Right lobe of liver (tissue), 4 donors: ENCODE data around the gene ATP6V1D.

ENCODE experiments used
- POLR2A ChIP-seq: fragments of 450-650 bp; IDR thresholded peaks from one replicate; pipeline ENCODE4 v1.6.1; 2017; ENCODE audit warnings: antibody characterized with exemption, mild to moderate bottlenecking
- TF ChIP-seq, protein P1 (sequence below), 4 donors: fragments of 200-600 bp in 3 of 4; fragments of 450-650 bp in 1 of 4; IDR thresholded peaks; one replicate each; pipeline versions ENCODE4 v1.5.1 to v1.8.0; 2016 to 2022; ENCODE audit warnings: antibody characterized with exemption in 4 of 4, mild to moderate bottlenecking in 2 of 4
- donor health status: DM: no; HTN: no; CAD: no.
- donor health status: DM: no; HTN: no; CAD: no.
- donor health status: DM: no; HTN: yes; CAD: no.

DNA sequence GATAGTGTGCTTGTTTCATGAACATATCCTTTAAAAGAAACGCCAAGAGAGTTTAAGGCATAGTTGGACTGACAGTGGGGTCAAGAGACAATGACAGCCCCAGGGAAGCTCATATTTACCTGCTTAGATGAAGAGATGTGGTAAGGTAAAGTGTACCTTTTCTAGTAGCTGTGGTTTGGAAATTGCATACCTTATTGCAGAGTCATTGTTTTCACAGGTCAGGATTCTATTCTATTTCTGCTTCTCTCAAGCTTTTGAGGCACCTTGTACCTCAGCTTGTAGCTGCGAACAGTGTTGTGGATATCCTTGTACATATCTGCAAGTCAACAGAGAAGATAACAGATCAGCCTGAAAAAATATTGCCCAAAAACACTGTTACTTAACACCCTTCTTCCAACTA, 47.7 kb downstream of the ATP6V1D start:
- TF ChIP-seq, protein P1, sequence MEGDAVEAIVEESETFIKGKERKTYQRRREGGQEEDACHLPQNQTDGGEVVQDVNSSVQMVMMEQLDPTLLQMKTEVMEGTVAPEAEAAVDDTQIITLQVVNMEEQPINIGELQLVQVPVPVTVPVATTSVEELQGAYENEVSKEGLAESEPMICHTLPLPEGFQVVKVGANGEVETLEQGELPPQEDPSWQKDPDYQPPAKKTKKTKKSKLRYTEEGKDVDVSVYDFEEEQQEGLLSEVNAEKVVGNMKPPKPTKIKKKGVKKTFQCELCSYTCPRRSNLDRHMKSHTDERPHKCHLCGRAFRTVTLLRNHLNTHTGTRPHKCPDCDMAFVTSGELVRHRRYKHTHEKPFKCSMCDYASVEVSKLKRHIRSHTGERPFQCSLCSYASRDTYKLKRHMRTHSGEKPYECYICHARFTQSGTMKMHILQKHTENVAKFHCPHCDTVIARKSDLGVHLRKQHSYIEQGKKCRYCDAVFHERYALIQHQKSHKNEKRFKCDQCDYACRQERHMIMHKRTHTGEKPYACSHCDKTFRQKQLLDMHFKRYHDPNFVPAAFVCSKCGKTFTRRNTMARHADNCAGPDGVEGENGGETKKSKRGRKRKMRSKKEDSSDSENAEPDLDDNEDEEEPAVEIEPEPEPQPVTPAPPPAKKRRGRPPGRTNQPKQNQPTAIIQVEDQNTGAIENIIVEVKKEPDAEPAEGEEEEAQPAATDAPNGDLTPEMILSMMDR (IDR thresholded peaks at IDR 0.05) = no peak
- no peak for TF ChIP-seq POLR2A
